HepG2 (cell line): Measurements from ENCODE around the gene SNRPF.

Experiments
- ASH2L ChIP-seq: fragments of 300-600, 200-600 bp; sonication (generic); IDR thresholded peaks from 2 replicates; pipeline ENCODE4 v1.7.0; 2017; ENCODE audit warnings: low read depth, mild to moderate bottlenecking, moderate library complexity, mixed read lengths, low read length; ENCODE audit not compliant: insufficient read length
- ESRRA ChIP-seq: sonication (generic); formaldehyde crosslinking; IDR thresholded peaks from 2 replicates; pipeline ENCODE4 v1.5.1; 2020; ENCODE audit warnings: mild to moderate bottlenecking, low read depth, missing genetic modification reagents
- GZF1 ChIP-seq: sonication (generic); formaldehyde crosslinking; IDR thresholded peaks from 2 replicates; pipeline ENCODE4 v1.5.1; 2020; ENCODE audit warnings: mild to moderate bottlenecking, missing genetic modification reagents
- HMG20A ChIP-seq: IDR thresholded peaks from 2 replicates; pipeline ENCODE4 v1.6.1; 2016; ENCODE audit warnings: borderline replicate concordance
- NFE2L2 ChIP-seq: fragments of 150-350 bp; IDR thresholded peaks from 2 replicates; pipeline ENCODE4 v1.6.1; 2014; ENCODE audit warnings: low read length
- POLR2AphosphoS5 ChIP-seq: IDR thresholded peaks from 2 replicates; pipeline ENCODE4 v1.6.1; 2012; ENCODE audit warnings: low read depth, low read length
- POLR2G ChIP-seq: fragments of 200-400 bp; formaldehyde crosslinking; IDR thresholded peaks from 2 replicates; pipeline ENCODE4 v1.6.1; 2018; ENCODE audit warnings: mild to moderate bottlenecking, low read depth, low read length, moderate library complexity
- YY1 ChIP-seq: IDR thresholded peaks from 2 replicates; pipeline ENCODE4 v1.6.1; 2011; ENCODE audit warnings: low read length, low read depth, moderate library complexity, mild to moderate bottlenecking; ENCODE audit not compliant: insufficient read depth, insufficient replicate concordance
- ZKSCAN1 ChIP-seq: fragments of 150-350 bp; IDR thresholded peaks from 2 replicates; pipeline ENCODE4 v1.6.1; 2014; ENCODE audit warnings: low read length
- ZNF776 ChIP-seq: sonication (generic); formaldehyde crosslinking; IDR thresholded peaks from 2 replicates; pipeline ENCODE4 v1.4.0; 2020; ENCODE audit warnings: mild to moderate bottlenecking, missing genetic modification reagents
- TF ChIP-seq, protein P1 (sequence below): sonication (generic); formaldehyde crosslinking; IDR thresholded peaks from 2 replicates; pipeline ENCODE4 v1.5.0; 2020; ENCODE audit warnings: mild to moderate bottlenecking, missing genetic modification reagents, moderate library complexity

DNA sequence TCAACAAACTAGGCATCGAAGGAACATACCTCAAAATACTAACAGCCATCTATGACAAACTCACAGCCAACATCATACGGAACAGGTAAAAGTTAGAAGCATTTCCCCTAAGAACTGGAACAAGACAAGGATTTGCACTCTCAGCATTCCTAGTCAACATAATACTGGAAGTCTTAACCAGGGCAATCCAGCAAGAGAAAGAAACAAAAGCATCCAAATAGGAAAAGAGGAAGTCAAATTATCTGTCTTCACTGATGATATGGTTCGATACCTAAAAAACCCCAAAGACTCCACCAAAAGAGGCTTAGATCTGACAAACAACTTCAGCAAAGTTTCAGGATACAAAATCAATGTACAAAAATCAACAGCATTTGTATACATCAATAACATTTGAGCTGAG, 51.1 kb downstream of the SNRPF start:
- no peak for TF ChIP-seq YY1
- TF ChIP-seq, protein P1, sequence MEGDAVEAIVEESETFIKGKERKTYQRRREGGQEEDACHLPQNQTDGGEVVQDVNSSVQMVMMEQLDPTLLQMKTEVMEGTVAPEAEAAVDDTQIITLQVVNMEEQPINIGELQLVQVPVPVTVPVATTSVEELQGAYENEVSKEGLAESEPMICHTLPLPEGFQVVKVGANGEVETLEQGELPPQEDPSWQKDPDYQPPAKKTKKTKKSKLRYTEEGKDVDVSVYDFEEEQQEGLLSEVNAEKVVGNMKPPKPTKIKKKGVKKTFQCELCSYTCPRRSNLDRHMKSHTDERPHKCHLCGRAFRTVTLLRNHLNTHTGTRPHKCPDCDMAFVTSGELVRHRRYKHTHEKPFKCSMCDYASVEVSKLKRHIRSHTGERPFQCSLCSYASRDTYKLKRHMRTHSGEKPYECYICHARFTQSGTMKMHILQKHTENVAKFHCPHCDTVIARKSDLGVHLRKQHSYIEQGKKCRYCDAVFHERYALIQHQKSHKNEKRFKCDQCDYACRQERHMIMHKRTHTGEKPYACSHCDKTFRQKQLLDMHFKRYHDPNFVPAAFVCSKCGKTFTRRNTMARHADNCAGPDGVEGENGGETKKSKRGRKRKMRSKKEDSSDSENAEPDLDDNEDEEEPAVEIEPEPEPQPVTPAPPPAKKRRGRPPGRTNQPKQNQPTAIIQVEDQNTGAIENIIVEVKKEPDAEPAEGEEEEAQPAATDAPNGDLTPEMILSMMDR, result no peak
- no peak for TF ChIP-seq ASH2L
- TF ChIP-seq ESRRA (CRISPR knock-in tag), result no peak
- no peak for TF ChIP-seq POLR2G
- TF ChIP-seq ZKSCAN1, result no peak
- no peak for TF ChIP-seq POLR2AphosphoS5
- TF ChIP-seq ZNF776, result no peak
- TF ChIP-seq GZF1 (CRISPR knock-in tag), result no peak
- no peak for TF ChIP-seq NFE2L2
- no peak for TF ChIP-seq HMG20A (CRISPR knock-in tag)
